GM19438 (cell line): ENCODE data around the gene PTPN6.

Source experiments
- ATAC-seq: cut with Tn5 transposase; IDR thresholded peaks from one replicate; pipeline ENCODE4 v1.9.1; 2021; ENCODE audit warnings: low read depth; ENCODE audit not compliant: unreplicated experiment

PTPN6 gene

GRCh38 chr12:6964605-6965025, 13.5 kb downstream of the PTPN6 start:
- no peak for ATAC-seq

- ATAC-seq = no peak
Observed at GRCh38 chr12:6965026-6965661, 14.0 kb downstream of the PTPN6 start.

- no peak for ATAC-seq
Observed at GRCh38 chr12:6965714-6966113, 14.6 kb downstream of the PTPN6 start.

- ATAC-seq = no peak
Observed at GRCh38 chr12:6966351-6966750, 15.2 kb downstream of the PTPN6 start.

GRCh38 chr12:6967651-6968100, 16.5 kb downstream of the PTPN6 start:
- ATAC-seq = no peak

- no peak for ATAC-seq
Observed at GRCh38 chr12:6968426-6968825, 17.3 kb downstream of the PTPN6 start.

- ATAC-seq = no peak
Observed at GRCh38 chr12:6970096-6970527, 19.0 kb downstream of the PTPN6 start.

DNA sequence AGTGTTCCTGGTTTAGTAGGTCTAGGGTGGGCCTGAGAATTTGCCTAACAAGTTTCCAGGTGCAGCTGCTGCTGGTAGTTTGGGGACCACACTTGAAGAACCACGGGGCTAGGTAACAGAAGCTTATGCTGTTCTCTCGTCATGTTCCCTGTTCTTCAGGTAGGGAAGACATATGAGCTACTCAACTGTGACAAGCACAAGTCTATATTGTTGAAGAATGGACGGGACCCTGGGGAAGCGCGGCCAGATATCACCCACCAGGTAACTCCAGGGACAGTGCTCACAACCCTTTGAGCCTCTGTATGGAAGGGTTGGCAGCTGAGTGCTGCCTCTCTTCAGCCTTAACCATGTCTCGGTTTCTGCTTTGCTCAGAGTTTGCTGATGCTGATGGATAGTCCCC, 23.0 kb downstream of the PTPN6 start:
- ATAC-seq = no peak

GRCh38 chr12:6975297-6976032, 24.3 kb downstream of the PTPN6 start:
- ATAC-seq = no peak

DNA sequence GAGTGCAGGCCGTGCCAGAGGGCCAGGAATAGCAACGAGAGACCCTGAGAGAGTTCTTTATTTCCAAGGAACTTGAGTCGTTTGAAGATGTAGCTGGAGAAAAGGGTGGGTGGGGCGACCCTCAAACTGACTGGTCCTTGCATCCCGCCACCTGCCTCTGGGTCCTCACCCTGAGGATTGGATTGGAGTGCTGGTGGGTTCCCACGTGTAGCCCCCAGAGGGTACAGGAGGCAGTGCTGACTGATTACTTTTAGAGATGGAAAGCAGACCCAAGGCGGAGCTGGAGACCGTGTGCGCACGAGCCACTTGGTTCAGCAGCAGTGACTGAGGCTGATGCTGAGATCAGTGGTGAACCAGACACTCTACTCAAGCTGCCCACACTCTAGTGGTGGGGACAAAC, 26.5 kb downstream of the PTPN6 start:
- ATAC-seq = no peak

DNA sequence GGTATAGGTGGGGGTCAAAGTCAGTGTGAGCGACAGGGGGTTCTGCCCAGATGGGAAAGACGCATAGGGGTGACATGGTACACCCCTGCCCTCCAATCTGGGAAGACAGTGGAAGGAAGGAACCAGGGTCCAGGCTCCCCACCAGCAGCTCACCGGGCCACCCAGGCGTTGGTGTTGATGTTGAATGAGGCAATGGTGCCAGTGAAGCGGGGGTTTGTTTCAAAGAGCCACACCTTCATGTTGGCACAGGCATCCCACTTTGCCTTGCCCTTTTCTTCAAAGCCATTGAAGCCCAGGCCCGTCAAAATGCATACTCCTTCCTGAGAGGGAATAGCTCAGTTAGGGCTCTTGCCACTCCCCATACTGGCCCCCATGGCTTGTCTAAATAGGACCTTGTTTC, 27.0 kb downstream of the PTPN6 start:
- no peak for ATAC-seq

- no peak for ATAC-seq
Observed at GRCh38 chr12:6978611-6979011, 27.5 kb downstream of the PTPN6 start.

DNA sequence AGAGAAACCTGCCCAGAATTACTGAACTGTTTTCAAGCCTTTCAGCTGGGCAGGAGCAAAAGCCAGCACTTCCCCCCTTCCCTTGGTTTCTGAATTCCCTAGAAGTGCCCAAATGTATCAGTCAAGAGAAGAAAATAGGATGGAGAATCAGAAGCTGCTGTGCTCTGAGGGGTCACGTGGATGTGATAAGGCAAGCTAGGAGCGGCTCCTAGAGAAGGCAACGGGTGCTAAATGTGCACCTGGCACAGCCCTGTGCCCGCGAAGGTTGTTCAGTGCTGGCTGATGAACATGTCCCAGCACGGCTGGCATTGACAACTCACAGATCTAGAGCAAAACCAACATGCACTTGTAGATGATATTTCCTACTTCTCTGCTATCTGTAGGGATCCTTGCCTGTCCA, 27.9 kb downstream of the PTPN6 start:
- ATAC-seq = no peak

- no peak for ATAC-seq
Observed at GRCh38 chr12:6979453-6979852, 28.3 kb downstream of the PTPN6 start.

GRCh38 chr12:6980075-6980474, 28.9 kb downstream of the PTPN6 start:
- ATAC-seq = no peak

GRCh38 chr12:6980740-6981139, 29.6 kb downstream of the PTPN6 start:
- ATAC-seq = no peak

- no peak for ATAC-seq
Observed at GRCh38 chr12:6981152-6982052, 30.2 kb downstream of the PTPN6 start.

GRCh38 chr12:6982532-6982931, 31.4 kb downstream of the PTPN6 start:
- ATAC-seq = no peak

- no peak for ATAC-seq
Observed at GRCh38 chr12:6987956-6988553, 36.9 kb downstream of the PTPN6 start.

GRCh38 chr12:6996040-6996441, 44.9 kb downstream of the PTPN6 start:
- ATAC-seq = no peak
